ENCODE data around the gene SPATA32.

Gene SPATA32

DNA sequence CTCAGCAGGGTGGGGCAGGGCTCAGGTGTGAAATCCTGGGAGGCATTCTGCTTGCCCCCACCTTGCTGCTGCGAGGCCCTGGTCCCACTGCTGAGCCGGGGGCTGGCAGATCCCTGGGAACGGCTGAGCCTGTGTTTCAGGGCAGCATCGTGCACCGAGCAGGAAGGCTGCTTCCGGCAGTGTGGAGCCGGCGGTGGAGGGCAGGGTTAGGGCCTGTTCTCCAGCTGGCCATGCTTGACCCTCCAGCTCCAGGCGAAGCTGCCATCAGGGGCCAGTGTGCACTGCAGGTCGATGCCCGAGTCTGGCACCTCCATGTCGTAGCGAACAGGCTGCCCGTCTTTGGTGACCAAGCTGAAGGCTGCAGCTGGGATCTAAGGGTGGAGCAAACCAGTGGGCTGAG lies 2.5 kb upstream of the SPATA32 start:
- no peak for ATAC-seq
- no peak for TF ChIP-seq ARNTL (CRISPR knock-in tag; IDR thresholded peaks at IDR 0.05; ENCODE audit: borderline replicate concordance, low read depth)
- TF ChIP-seq, protein P1, sequence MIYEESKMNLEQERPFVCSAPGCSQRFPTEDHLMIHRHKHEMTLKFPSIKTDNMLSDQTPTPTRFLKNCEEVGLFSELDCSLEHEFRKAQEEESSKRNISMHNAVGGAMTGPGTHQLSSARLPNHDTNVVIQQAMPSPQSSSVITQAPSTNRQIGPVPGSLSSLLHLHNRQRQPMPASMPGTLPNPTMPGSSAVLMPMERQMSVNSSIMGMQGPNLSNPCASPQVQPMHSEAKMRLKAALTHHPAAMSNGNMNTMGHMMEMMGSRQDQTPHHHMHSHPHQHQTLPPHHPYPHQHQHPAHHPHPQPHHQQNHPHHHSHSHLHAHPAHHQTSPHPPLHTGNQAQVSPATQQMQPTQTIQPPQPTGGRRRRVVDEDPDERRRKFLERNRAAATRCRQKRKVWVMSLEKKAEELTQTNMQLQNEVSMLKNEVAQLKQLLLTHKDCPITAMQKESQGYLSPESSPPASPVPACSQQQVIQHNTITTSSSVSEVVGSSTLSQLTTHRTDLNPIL (CRISPR knock-in tag; IDR thresholded peaks at IDR 0.05; ENCODE audit: low read depth), result no peak
- no peak for TF ChIP-seq TOX (CRISPR knock-in tag; IDR thresholded peaks at IDR 0.05; ENCODE audit: borderline replicate concordance)
- TF ChIP-seq ZFP3 (CRISPR knock-in tag; IDR thresholded peaks at IDR 0.05), result no peak
- TF ChIP-seq, protein P2, sequence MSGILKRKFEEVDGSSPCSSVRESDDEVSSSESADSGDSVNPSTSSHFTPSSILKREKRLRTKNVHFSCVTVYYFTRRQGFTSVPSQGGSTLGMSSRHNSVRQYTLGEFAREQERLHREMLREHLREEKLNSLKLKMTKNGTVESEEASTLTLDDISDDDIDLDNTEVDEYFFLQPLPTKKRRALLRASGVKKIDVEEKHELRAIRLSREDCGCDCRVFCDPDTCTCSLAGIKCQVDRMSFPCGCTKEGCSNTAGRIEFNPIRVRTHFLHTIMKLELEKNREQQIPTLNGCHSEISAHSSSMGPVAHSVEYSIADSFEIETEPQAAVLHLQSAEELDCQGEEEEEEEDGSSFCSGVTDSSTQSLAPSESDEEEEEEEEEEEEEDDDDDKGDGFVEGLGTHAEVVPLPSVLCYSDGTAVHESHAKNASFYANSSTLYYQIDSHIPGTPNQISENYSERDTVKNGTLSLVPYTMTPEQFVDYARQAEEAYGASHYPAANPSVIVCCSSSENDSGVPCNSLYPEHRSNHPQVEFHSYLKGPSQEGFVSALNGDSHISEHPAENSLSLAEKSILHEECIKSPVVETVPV (CRISPR knock-in tag; IDR thresholded peaks at IDR 0.05), result no peak
- TF ChIP-seq ZNF70 (CRISPR knock-in tag; IDR thresholded peaks at IDR 0.05), result no peak

DNA sequence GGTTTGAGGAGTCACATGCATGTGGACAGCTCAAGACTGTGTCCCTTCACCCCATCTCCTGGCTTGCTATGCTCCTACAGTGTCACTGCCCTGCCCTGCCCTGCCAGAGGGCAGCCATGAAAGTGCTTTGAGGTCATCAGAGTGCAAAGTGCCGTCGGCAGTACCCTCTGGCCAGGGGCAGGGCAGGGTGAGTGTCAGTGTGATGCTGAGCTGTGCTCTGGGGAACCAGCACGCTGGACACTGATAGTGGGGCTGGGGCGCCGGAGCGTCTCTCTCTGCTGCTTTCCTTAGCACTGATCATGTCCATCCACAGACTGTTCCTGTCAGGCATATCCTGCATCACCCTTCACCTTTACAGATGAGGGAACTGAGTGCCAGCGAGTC lies 1.6 kb upstream of the SPATA32 start:
- TF ChIP-seq BACH2 (CRISPR knock-in tag; IDR thresholded peaks at IDR 0.05; ENCODE audit: borderline replicate concordance), result no peak
- no peak for TF ChIP-seq CSDC2 (CRISPR knock-in tag; IDR thresholded peaks at IDR 0.05)
- no peak for TF ChIP-seq TOX (CRISPR knock-in tag; IDR thresholded peaks at IDR 0.05; ENCODE audit: borderline replicate concordance)
- TF ChIP-seq ZFP3 (CRISPR knock-in tag; IDR thresholded peaks at IDR 0.05), result no peak
- TF ChIP-seq PPARA (CRISPR knock-in tag; IDR thresholded peaks at IDR 0.05; ENCODE audit: borderline replicate concordance), result no peak
- TF ChIP-seq, protein P2 (CRISPR knock-in tag; IDR thresholded peaks at IDR 0.05), result no peak
- TF ChIP-seq, protein P3, sequence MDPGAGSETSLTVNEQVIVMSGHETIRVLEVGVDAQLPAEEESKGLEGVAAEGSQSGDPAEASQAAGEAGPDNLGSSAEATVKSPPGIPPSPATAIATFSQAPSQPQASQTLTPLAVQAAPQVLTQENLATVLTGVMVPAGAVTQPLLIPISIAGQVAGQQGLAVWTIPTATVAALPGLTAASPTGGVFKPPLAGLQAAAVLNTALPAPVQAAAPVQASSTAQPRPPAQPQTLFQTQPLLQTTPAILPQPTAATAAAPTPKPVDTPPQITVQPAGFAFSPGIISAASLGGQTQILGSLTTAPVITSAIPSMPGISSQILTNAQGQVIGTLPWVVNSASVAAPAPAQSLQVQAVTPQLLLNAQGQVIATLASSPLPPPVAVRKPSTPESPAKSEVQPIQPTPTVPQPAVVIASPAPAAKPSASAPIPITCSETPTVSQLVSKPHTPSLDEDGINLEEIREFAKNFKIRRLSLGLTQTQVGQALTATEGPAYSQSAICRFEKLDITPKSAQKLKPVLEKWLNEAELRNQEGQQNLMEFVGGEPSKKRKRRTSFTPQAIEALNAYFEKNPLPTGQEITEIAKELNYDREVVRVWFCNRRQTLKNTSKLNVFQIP (CRISPR knock-in tag; IDR thresholded peaks at IDR 0.05; ENCODE audit: borderline replicate concordance, low read depth), result no peak
- no peak for TF ChIP-seq ISL1 (CRISPR knock-in tag; IDR thresholded peaks at IDR 0.05)
- TF ChIP-seq, protein P4, sequence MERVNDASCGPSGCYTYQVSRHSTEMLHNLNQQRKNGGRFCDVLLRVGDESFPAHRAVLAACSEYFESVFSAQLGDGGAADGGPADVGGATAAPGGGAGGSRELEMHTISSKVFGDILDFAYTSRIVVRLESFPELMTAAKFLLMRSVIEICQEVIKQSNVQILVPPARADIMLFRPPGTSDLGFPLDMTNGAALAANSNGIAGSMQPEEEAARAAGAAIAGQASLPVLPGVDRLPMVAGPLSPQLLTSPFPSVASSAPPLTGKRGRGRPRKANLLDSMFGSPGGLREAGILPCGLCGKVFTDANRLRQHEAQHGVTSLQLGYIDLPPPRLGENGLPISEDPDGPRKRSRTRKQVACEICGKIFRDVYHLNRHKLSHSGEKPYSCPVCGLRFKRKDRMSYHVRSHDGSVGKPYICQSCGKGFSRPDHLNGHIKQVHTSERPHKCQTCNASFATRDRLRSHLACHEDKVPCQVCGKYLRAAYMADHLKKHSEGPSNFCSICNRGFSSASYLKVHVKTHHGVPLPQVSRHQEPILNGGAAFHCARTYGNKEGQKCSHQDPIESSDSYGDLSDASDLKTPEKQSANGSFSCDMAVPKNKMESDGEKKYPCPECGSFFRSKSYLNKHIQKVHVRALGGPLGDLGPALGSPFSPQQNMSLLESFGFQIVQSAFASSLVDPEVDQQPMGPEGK (CRISPR knock-in tag; IDR thresholded peaks at IDR 0.05; ENCODE audit: borderline replicate concordance), result no peak
- TF ChIP-seq SNAI2 (CRISPR knock-in tag; IDR thresholded peaks at IDR 0.05), result no peak
- no peak for TF ChIP-seq ZC3H10 (CRISPR knock-in tag; IDR thresholded peaks at IDR 0.05)
- TF ChIP-seq ZNF565 (CRISPR knock-in tag; conservative IDR thresholded peaks at IDR 0.05; ENCODE audit: low read depth), result no peak
- no peak for TF ChIP-seq ARNTL (CRISPR knock-in tag; IDR thresholded peaks at IDR 0.05; ENCODE audit: borderline replicate concordance, low read depth)
- no peak for TF ChIP-seq TCF4 (CRISPR knock-in tag; IDR thresholded peaks at IDR 0.05; ENCODE audit: borderline replicate concordance)
- TF ChIP-seq, protein P1 (CRISPR knock-in tag; IDR thresholded peaks at IDR 0.05; ENCODE audit: low read depth), result no peak
- TF ChIP-seq ZNF70 (CRISPR knock-in tag; IDR thresholded peaks at IDR 0.05), result no peak
- TF ChIP-seq, protein P5, sequence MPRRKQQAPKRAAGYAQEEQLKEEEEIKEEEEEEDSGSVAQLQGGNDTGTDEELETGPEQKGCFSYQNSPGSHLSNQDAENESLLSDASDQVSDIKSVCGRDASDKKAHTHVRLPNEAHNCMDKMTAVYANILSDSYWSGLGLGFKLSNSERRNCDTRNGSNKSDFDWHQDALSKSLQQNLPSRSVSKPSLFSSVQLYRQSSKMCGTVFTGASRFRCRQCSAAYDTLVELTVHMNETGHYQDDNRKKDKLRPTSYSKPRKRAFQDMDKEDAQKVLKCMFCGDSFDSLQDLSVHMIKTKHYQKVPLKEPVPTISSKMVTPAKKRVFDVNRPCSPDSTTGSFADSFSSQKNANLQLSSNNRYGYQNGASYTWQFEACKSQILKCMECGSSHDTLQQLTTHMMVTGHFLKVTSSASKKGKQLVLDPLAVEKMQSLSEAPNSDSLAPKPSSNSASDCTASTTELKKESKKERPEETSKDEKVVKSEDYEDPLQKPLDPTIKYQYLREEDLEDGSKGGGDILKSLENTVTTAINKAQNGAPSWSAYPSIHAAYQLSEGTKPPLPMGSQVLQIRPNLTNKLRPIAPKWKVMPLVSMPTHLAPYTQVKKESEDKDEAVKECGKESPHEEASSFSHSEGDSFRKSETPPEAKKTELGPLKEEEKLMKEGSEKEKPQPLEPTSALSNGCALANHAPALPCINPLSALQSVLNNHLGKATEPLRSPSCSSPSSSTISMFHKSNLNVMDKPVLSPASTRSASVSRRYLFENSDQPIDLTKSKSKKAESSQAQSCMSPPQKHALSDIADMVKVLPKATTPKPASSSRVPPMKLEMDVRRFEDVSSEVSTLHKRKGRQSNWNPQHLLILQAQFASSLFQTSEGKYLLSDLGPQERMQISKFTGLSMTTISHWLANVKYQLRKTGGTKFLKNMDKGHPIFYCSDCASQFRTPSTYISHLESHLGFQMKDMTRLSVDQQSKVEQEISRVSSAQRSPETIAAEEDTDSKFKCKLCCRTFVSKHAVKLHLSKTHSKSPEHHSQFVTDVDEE (CRISPR knock-in tag; IDR thresholded peaks at IDR 0.05), result no peak
- TF ChIP-seq ZNF8 (CRISPR knock-in tag; IDR thresholded peaks at IDR 0.05), result no peak
- ATAC-seq, result no peak

Data from SK-N-SH treated with all-trans-retinoic acid at 6 μM for 48 hours (cell line).